Right lobe of liver (tissue), 4 donors: ENCODE data around the gene NHLH1.

Experiments used
- CTCF ChIP-seq, 4 donors: fragments of 200-600 bp in 3 of 4; fragments of 450-650 bp in 1 of 4; IDR thresholded peaks; one replicate each; pipeline versions ENCODE4 v1.5.1 to v1.8.0; 2016 to 2022; ENCODE audit warnings: antibody characterized with exemption in 4 of 4, mild to moderate bottlenecking in 2 of 4
- POLR2A ChIP-seq: fragments of 450-650 bp; IDR thresholded peaks from one replicate; pipeline ENCODE4 v1.6.1; 2017; ENCODE audit warnings: antibody characterized with exemption, mild to moderate bottlenecking
- donor health status: DM: no; HTN: no; CAD: no.
- donor health status: DM: no; HTN: no; CAD: no.
- donor health status: DM: no; HTN: yes; CAD: no.

GRCh38 chr1:160371346-160371631, 4.4 kb downstream of the NHLH1 start:
- TF ChIP-seq CTCF (IDR thresholded peaks at IDR 0.05) (no peak), POLR2A (no peak)
